K562 (cell line): ENCODE results near the gene MAGIX. TPM values are rescaled to one million over a fixed set of nuclear protein-coding genes. Genes with fewer than 3 reads are reported as not detected.

Source experiments
- CCAR2 ChIP-seq: fragments of 200-400 bp; formaldehyde crosslinking; IDR thresholded peaks from 2 replicates; pipeline ENCODE4 v1.6.1; 2017; ENCODE audit warnings: mild to moderate bottlenecking, low read depth, low read length
- CEBPB ChIP-seq: fragments of 450-650 bp; IDR thresholded peaks from 2 replicates; pipeline ENCODE4 v1.6.1; 2016; ENCODE audit warnings: missing genetic modification characterization, missing compliant biosample characterization
- CGGBP1 ChIP-seq: fragments of 250-450 bp; sonication (Bioruptor Pico); IDR thresholded peaks from 2 replicates; pipeline ENCODE4 v1.9.0; 2021; ENCODE audit warnings: mild to moderate bottlenecking
- CTBP1 ChIP-seq: fragments of 450-650 bp; IDR thresholded peaks from 2 replicates; pipeline ENCODE4 v1.6.1; 2016; ENCODE audit warnings: borderline replicate concordance
- CTCF ChIP-seq, 3 experiments: IDR thresholded peaks in 2 of 3; conservative IDR thresholded peaks in 1 of 3; 2 replicates each; pipeline ENCODE4 v1.5.1; 2011 to 2012; ENCODE audit warnings: low read length in 3 of 3, mild to moderate bottlenecking in 3 of 3, control low read depth in 2 of 3, improper control_type of control experiment in 1 of 3, inconsistent platforms in 1 of 3, low read depth in 1 of 3, mixed read lengths in 1 of 3, moderate library complexity in 1 of 3; ENCODE audit not compliant: insufficient read depth in 2 of 3
- ELF1 ChIP-seq: fragments of 200-800 bp; sonication (Bioruptor generic); IDR thresholded peaks from 2 replicates; pipeline ENCODE4 v1.6.1; 2016; ENCODE audit warnings: missing genetic modification characterization, missing compliant biosample characterization
- ERF ChIP-seq: fragments of 450-650 bp; formaldehyde crosslinking; IDR thresholded peaks from 2 replicates; pipeline ENCODE4 v1.4.0; 2020; ENCODE audit warnings: mild to moderate bottlenecking, mixed read lengths
- ETV1 ChIP-seq: fragments of 450-650 bp; conservative IDR thresholded peaks from 2 replicates; pipeline ENCODE4 v1.6.1; 2016; ENCODE audit warnings: missing genetic modification characterization, control low read depth, low read depth, missing compliant biosample characterization
- FUS ChIP-seq: fragments of 200-400 bp; formaldehyde crosslinking; optimal IDR thresholded peaks from 2 replicates; pipeline ENCODE3; 2017; ENCODE audit warnings: low read depth, low read length
- GTF2A2 ChIP-seq: IDR thresholded peaks from 2 replicates; pipeline ENCODE4 v1.6.1; 2016; ENCODE audit warnings: mild to moderate bottlenecking, missing genetic modification characterization, missing compliant biosample characterization
- HMG20B ChIP-seq: fragments of 250-450 bp; sonication (Bioruptor Pico); IDR thresholded peaks from 2 replicates; pipeline ENCODE4 v1.5.0; 2021; ENCODE audit warnings: mild to moderate bottlenecking
- HNRNPH1 ChIP-seq: fragments of 200-400 bp; formaldehyde crosslinking; optimal IDR thresholded peaks from 2 replicates; pipeline ENCODE3; 2017; ENCODE audit warnings: low read depth, mild to moderate bottlenecking, low read length, moderate library complexity
- IFI16 ChIP-seq: fragments of 250-450 bp; sonication (Bioruptor Pico); IDR thresholded peaks from 2 replicates; pipeline ENCODE4 v2.1.2; 2022; ENCODE audit warnings: mild to moderate bottlenecking, inconsistent platforms
- MAFG ChIP-seq: fragments of 450-650 bp; conservative IDR thresholded peaks from 2 replicates; pipeline ENCODE4 v1.6.1; 2016; ENCODE audit warnings: missing genetic modification characterization, missing compliant biosample characterization
- NFIX ChIP-seq: fragments of 250-450 bp; sonication (Bioruptor Pico); IDR thresholded peaks from 2 replicates; pipeline ENCODE4 v1.4.0; 2020; ENCODE audit warnings: low read depth, mild to moderate bottlenecking, moderate library complexity
- POLR2G ChIP-seq: fragments of 200-400 bp; formaldehyde crosslinking; IDR thresholded peaks from 2 replicates; pipeline ENCODE4 v1.6.1; 2017; ENCODE audit warnings: low read depth, mild to moderate bottlenecking, antibody characterized with exemption, low read length, moderate library complexity
- RBFOX2 ChIP-seq: fragments of 200-400 bp; formaldehyde crosslinking; IDR thresholded peaks from 2 replicates; pipeline ENCODE4 v1.6.1; 2017; ENCODE audit warnings: low read depth, mild to moderate bottlenecking, low read length, moderate library complexity
- RBM22 ChIP-seq: fragments of 200-400 bp; formaldehyde crosslinking; IDR thresholded peaks from 2 replicates; pipeline ENCODE4 v1.6.1; 2018; ENCODE audit warnings: low read length, low read depth; ENCODE audit not compliant: poor library complexity, severe bottlenecking
- ZBED1 ChIP-seq: IDR thresholded peaks from 2 replicates; pipeline ENCODE4 v1.6.1; 2014
- ZEB2 ChIP-seq: fragments of 450-650 bp; IDR thresholded peaks from 2 replicates; pipeline ENCODE4 v1.6.1; 2016
- ZFP36 ChIP-seq: fragments of 150-350 bp; IDR thresholded peaks from 2 replicates; pipeline ENCODE4 v1.6.1; 2018; ENCODE audit warnings: low read length, low read depth; ENCODE audit not compliant: partially characterized antibody
- ZNF174 ChIP-seq: fragments of 250-450 bp; sonication (Bioruptor Pico); IDR thresholded peaks from 2 replicates; pipeline ENCODE4 v1.4.0; 2020; ENCODE audit warnings: mild to moderate bottlenecking
- ZNF239 ChIP-seq: fragments of 250-450 bp; sonication (Bioruptor Pico); IDR thresholded peaks from 2 replicates; pipeline ENCODE4 v1.4.0; 2020; ENCODE audit warnings: mild to moderate bottlenecking
- ZNF644 ChIP-seq: fragments of 200-800 bp; sonication (Bioruptor generic); IDR thresholded peaks from 2 replicates; pipeline ENCODE4 v1.6.1; 2016; ENCODE audit warnings: low read depth, missing genetic modification characterization, missing compliant biosample characterization
- ZNF717 ChIP-seq: fragments of 250-450 bp; sonication (Bioruptor Pico); IDR thresholded peaks from 2 replicates; pipeline ENCODE4 v1.5.0; 2021
- ZSCAN29 ChIP-seq: fragments of 450-650 bp; IDR thresholded peaks from 2 replicates; pipeline ENCODE4 v1.6.1; 2017
- polyA plus RNA-seq, 8 experiments: library from polyadenylated mRNA; depleted of rRNA in 4 of 8; stranded (reverse) in 5 of 8; unstranded in 3 of 8; fragments of >200 nt; fragmentation: Nextera tagmentation in 2 of 8; fragmentation: Illumina TruSeq in 1 of 8; extraction: Ambion mirVana in 2 of 8; extraction: Trizol in 1 of 8; gene quantifications; 2 replicates each; pipeline versions ENCODE4 v1.2.1 to v1.2.3, GENCODE V29; 2011 to 2014; ENCODE audit warnings: inconsistent platforms in 1 of 8, missing spikeins in 1 of 8
- total RNA-seq, 7 experiments: library from RNA; depleted of rRNA in 6 of 7; stranded (reverse); fragments of >200 nt in 6 of 7; fragmentation: Illumina TruSeq in 2 of 7; extraction: Trizol in 2 of 7; gene quantifications; 2 replicates each; pipeline versions ENCODE4 v1.2.1 to v1.2.3, GENCODE V29; 2011 to 2021; ENCODE audit warnings: low replicate concordance in 1 of 7
- TF ChIP-seq, protein P1 (sequence below): fragments of 450-650 bp; IDR thresholded peaks from 2 replicates; pipeline ENCODE4 v1.6.1; 2016; ENCODE audit warnings: low read depth, mild to moderate bottlenecking, moderate library complexity
- TF ChIP-seq, protein P2 (sequence below): fragments of 250-450 bp; sonication (Bioruptor Pico); IDR thresholded peaks from 2 replicates; pipeline ENCODE4 v1.8.0; 2021; ENCODE audit warnings: mild to moderate bottlenecking, moderate library complexity

Gene MAGIX
- total and polyA plus RNA-seq, 9 of the 15 experiments (the other 6 are each of a cell fraction or from before 2014, with no cell fraction given), result 0.08 to 3.5 (median 0.47) TPM

GRCh38 chrX:49176421-49177326, 14.1 kb downstream of the MAGIX start (continued):
- TF ChIP-seq RBFOX2 (peak; percentile 67), CGGBP1 (no peak), ZNF717 (no peak), CCAR2 (no peak), ZNF174 (CRISPR knock-in tag) (no peak), HMG20B (no peak), CTCF (IDR thresholded peaks at IDR 0.05 in 2 of 3, conservative IDR thresholded peaks at IDR 0.05 in 1 of 3; ENCODE audit: insufficient read depth in 2 of 3, low read depth in 1 of 3, low read length in 3 of 3) (no peak), ZFP36 (no peak), IFI16 (CRISPR knock-in tag) (no peak), HNRNPH1 (no peak), ERF (CRISPR knock-in tag) (no peak), MAFG (no peak), ZNF239 (CRISPR knock-in tag) (no peak), ELF1 (no peak), ZBED1 (no peak), CTBP1 (no peak), NFIX (CRISPR knock-in tag) (no peak), ETV1 (no peak), GTF2A2 (tag) (no peak), POLR2G (peak; percentile 74), ZEB2 (no peak), FUS (no peak), ZNF644 (tag) (no peak), RBM22 (peak; percentile 77), ZSCAN29 (no peak), CEBPB (tag) (no peak)
- TF ChIP-seq, protein P1, sequence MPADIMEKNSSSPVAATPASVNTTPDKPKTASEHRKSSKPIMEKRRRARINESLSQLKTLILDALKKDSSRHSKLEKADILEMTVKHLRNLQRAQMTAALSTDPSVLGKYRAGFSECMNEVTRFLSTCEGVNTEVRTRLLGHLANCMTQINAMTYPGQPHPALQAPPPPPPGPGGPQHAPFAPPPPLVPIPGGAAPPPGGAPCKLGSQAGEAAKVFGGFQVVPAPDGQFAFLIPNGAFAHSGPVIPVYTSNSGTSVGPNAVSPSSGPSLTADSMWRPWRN, result no peak
- TF ChIP-seq, protein P2, sequence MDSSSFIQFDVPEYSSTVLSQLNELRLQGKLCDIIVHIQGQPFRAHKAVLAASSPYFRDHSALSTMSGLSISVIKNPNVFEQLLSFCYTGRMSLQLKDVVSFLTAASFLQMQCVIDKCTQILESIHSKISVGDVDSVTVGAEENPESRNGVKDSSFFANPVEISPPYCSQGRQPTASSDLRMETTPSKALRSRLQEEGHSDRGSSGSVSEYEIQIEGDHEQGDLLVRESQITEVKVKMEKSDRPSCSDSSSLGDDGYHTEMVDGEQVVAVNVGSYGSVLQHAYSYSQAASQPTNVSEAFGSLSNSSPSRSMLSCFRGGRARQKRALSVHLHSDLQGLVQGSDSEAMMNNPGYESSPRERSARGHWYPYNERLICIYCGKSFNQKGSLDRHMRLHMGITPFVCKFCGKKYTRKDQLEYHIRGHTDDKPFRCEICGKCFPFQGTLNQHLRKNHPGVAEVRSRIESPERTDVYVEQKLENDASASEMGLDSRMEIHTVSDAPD, result no peak
